ENCODE measurements around the gene LRRC45. TPM values are rescaled to one million over a fixed set of nuclear protein-coding genes. Genes with fewer than 3 reads are reported as not detected.

LRRC45 gene
- 11.3 TPM for total RNA-seq

DNA sequence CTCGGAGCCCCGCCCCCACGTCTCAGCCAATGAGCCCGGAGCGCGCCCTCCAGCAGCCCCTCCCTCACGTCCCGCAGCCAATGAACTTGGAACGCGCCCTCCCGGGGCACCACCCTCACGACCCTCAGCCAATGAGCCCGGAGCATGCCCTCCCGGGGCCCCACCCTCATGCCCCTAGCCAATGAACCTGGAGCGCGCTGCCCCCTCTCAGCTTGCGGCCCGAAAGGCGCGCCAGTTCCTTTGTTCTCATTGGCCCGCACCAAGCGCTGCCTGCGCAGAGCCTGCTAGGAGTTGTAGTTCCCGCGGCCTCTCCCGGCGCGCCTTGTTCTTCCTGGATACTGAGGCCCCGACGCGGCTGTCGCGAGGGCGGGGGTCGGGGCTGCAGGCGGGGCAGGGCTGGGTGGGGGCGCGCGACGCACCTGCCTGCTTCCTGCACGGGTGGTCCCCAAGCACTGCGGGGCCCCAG, at the start of gene LRRC45:
Gene LRRC45, plus strand, starts transcription at position 325 of the 466 bp plus-strand sequence. CDS start 339 bp downstream, outside the sequence.

DNA sequence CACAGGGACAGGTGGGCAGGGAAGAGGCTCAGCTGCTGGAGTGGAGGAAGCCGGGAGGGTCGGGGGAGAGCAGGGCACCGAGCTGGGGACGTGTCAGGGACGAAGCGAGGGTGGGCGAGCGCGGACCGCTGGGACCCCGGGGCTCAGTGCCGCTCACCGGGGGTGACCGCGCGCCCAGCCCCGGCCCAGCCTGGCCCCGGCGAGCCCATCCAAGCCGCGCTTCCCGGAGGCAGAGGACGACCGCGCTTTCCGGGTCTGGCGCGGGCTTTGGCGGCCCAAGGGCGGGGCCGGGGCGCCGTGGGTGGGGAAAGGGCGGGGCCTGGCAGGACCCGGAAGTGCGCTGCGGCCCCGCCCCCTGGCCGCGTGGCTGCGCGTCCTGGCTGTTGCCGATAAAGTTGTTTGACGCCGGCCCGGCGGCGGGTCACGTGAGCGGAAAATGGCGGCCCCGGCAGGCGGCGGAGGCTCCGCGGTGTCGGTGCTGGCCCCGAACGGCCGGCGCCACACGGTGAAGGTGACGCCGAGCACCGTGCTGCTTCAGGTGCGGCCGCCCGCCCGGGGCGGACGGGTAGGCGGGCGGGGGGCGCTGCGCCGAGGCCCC, 45.8 kb upstream of the LRRC45 start, which contains the start of gene ASPSCR1:
Gene ASPSCR1, plus strand, starts transcription at position 419 of the 598 bp plus-strand sequence. Its CDS starts 18 bp downstream, at position 437.

DNA sequence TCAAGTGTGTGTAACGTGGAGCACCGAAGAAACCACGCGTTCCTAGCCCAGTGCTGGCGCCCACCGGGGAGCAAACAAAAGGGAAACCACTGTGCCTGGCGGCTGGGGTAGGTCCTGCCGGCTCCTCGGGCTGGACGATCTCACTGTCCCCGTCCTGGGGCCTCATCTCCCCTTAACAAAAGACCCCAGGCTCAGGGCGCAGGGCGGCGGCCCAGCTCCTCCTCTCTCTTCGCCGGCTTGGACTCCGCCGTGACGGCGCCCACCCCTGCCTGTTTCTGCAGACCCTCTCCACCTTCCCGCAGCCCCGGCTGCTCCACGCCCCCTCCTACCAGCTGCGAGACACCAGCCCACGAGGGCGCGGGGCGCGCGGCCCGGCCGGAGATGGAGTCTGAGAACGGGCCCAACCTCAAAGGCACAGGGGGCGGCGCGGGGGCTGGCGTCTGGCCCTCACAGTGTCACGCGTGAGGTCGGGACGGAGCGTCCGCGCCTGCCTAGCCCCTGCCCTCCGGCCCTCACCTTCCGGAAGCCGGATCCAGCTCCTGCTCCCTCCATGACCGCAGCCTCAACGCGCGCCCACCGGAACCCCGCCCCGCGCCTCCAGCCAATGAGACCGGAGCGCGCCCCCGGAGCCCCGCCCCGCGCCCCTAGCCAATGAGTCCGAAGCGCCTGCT, 660 bp upstream of the LRRC45 start, which contains the start of gene CENPX:
Gene CENPX, minus strand, starts transcription at position 569 of the 671 bp plus-strand sequence. Its CDS starts 17 bp downstream, at position 552.

DNA sequence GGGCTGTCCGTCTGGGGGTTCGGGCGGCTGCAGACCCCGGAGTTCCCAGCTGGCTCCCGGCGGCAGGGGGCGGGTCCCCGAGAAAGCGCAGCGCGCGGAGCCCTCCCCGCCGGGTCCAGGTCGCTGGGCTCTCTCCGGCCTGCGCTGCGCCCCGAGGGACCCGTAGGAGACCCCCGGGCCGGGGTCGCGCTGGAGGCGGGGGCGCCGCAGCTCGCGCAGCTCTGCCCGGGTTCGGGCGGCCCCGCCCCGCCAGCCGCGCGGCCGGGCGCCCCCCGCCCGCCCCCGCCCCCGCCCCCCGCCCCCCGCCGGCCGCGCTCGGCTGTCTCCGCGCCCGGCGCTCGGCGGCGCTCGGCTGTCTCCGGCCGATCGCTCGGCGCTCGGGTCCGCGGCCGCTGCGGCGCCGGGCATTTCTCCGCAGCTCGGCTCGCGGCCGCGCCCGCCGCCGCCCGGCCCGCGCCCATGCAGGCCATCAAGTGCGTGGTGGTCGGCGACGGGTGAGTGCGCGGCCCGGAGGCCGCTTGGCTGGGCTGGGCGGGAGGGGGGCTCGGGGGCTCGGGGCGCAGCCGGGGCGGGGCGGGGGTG, 8.3 kb downstream of the LRRC45 start, which contains the start of gene RAC3:
Gene RAC3, plus strand, starts transcription at position 376 of the 582 bp plus-strand sequence. Its CDS starts 84 bp downstream, at position 460.

DNA sequence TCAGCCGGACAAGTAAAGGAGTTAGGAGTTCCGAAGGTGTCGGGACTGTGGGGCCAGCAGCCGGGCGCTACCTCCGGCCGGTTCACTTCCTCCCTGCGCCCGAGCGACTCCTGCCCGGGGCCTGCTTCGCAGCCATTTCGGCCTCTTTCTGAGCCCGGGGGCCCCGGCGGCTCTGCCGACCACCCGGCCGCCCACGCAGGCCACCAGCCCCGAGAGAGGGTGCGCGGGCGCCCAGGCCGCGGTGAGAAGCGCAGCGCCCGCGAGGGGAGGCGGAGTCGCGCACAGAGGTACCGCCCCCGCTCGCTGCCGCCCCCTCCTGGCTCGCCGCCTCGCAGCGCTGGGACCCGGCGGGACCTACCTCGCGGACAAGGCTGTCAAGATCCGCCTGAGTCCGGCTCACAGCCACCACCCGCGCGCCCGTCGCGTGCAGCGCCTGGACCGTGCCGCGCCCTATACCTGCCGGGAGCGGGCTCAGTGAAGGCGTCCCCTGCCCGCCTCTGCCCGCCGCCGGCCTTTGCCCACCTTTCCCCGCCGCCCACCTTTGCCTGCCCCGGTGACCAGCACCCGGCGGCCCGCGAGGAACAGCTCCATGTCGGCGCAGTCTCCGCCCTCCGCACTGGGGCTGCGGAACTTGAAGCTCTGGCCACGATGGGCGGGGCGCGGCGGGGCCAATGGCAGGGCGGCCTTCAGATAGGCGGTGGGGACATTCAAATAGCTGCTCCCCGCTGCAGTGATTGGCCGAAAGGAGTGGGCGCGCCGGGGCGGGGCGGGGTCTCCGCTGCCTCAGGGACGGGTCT, 14.2 kb downstream of the LRRC45 start, which contains the start of gene DCXR:
Gene DCXR, minus strand, starts transcription at position 606 of the 797 bp plus-strand sequence. Its CDS starts 15 bp downstream, at position 591.

DNA sequence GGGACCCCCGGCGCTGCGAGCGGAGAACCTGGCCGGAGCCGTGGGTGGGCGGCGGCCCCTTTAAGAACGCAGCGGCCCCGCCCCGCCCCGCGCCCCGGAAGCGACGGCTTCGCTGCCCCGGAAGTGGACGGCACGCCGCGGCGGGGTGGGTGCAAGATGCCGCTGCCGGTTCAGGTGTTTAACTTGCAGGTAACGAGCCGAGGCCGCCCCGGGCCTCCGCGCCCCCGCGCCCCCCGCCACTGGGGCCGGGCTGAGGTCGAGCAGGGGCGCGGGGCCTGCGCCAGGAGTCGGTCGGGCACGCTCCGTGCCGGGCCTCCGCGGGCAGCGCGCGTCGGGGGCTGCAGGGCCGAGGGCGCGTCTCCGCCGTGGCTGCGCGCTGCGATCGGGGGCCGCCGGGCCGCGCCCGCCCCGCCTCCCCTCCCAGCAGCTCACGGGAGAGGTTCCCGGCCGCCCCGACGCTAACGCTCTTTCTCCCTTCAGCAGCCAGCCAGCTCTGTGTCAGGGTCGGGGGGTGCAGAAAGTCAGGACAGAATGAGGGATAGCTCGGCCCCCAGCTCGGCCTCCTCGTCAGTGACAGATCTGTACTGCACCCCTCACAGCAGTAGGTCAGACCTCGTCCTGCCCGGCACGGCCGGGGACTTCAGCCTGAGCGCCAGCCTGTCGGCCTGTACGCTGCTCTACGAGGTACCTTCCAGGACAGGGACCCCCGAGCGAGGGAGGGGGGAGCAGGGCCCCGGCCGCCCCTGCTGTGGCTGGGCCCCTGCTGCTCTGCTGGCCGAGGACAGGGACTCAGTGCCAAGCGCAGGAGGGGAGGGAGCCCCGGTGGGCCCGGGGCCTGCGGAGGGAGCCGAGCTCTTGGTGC, 28.9 kb downstream of the LRRC45 start, which contains the start of the genes GPS1 and RFNG:
Gene GPS1, plus strand, starts transcription at position 123 of the 862 bp plus-strand sequence. Its CDS starts 34 bp downstream, at position 157.
Gene RFNG, minus strand, starts transcription at position 36 of the 862 bp plus-strand sequence. CDS start 45 bp downstream, outside the sequence.

DNA sequence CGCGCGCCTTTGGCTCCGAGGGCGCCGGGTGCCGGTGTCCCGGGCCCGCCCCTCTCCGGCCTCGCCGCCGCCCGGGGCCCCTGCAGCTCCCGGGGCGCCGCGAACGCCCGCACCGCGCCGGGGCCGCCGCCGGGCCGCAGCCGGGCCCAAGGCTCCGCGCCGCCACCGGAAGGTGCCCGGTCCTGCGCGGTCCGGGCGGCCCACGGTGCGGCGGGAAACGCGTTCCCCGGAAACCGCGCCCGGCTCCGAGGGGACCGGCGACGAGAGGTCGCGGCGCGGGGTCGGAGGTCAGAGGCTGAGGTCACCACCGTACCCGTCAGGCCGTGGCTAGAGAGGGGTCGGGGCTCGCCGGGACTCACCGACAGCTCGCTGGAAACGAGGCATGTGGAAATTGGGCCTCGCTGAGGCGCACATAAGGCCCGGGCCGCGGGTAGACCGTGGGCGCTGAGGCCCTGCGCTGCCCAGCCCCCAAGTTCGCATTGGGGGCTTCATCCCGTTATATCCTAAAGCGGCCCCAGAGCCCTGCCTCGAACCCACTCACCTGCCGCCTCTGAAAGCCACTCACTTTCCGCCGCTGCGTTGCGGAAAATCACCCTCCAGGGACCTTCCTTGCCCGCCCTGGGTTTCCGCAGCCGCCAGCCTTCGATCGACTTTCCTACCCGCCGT, 42.7 kb downstream of the LRRC45 start, which contains the start of gene DUS1L:
Gene DUS1L, minus strand, starts transcription at position 167 of the 666 bp plus-strand sequence. CDS start 745 bp downstream, outside the sequence.

Other genes with a start within 250 kb of the LRRC45 start
- gene GCGR, start 219.2 kb upstream of the LRRC45 start, total RNA-seq: not detected
- gene MCRIP1, start 190.0 kb upstream of the LRRC45 start, total RNA-seq: 88.1 TPM
- not detected for gene PPP1R27, start 188.3 kb upstream of the LRRC45 start, total RNA-seq
- 90.9 TPM for gene P4HB, start 162.8 kb upstream of the LRRC45 start, total RNA-seq
- 33.2 TPM for gene ARHGDIA, start 152.0 kb upstream of the LRRC45 start, total RNA-seq
- gene ALYREF, start 131.7 kb upstream of the LRRC45 start, total RNA-seq: 80.3 TPM
- gene ANAPC11, start 131.6 kb upstream of the LRRC45 start, total RNA-seq: 69.2 TPM
- gene NPB, start 121.1 kb upstream of the LRRC45 start, total RNA-seq: 4.2 TPM
- gene PCYT2, start 111.9 kb upstream of the LRRC45 start, total RNA-seq: 28.8 TPM
- gene SIRT7, start 105.1 kb upstream of the LRRC45 start, total RNA-seq: 9.0 TPM
- 18.5 TPM for gene MAFG, start 95.6 kb upstream of the LRRC45 start, total RNA-seq
- 27.5 TPM for gene PYCR1, start 86.0 kb upstream of the LRRC45 start, total RNA-seq
- 1.8 TPM for gene MYADML2, start 76.1 kb upstream of the LRRC45 start, total RNA-seq
- gene NOTUM, start 62.1 kb upstream of the LRRC45 start, total RNA-seq: 0.69 TPM
- 22.6 TPM for gene ASPSCR1, start 45.7 kb upstream of the LRRC45 start, total RNA-seq
- gene CENPX, start 427 bp upstream of the LRRC45 start, total RNA-seq: 29.8 TPM
- gene RAC3, start 8.4 kb downstream of the LRRC45 start, total RNA-seq: 122 TPM
- gene DCXR, start 14.4 kb downstream of the LRRC45 start, total RNA-seq: 33.7 TPM
- 20.1 TPM for gene RFNG, start 28.5 kb downstream of the LRRC45 start, total RNA-seq
- 84.0 TPM for gene GPS1, start 28.6 kb downstream of the LRRC45 start, total RNA-seq
- gene DUS1L, start 42.5 kb downstream of the LRRC45 start, total RNA-seq: 20.1 TPM
- 119 TPM for gene FASN, start 74.9 kb downstream of the LRRC45 start, total RNA-seq
- 28.4 TPM for gene CCDC57, start 189.5 kb downstream of the LRRC45 start, total RNA-seq
- 6.5 TPM for gene SLC16A3, start 205.7 kb downstream of the LRRC45 start, total RNA-seq

Measured in diencephalon (tissue), 1 donor.